Chondrocyte (in vitro differentiated cells): ENCODE measurements around the gene PPFIBP1. TPM values are rescaled to one million over a fixed set of nuclear protein-coding genes. Genes with fewer than 3 reads are reported as not detected.
A peak's percentile ranks its signal among the peaks of the same experiment; 100 is the strongest.

Source experiments
- DNase-seq: peaks from one replicate; pipeline ENCODE4 v3.0.0; 2021; ENCODE audit warnings: mixed read lengths, low spot score
- H3K27ac Mint-ChIP-seq: one replicate; pipeline ENCODE4 v1.8.0; 2021; ENCODE audit warnings: mild to moderate bottlenecking, moderate library complexity, mixed read lengths; ENCODE audit not compliant: unreplicated experiment
- H3K27me3 Mint-ChIP-seq: 2 replicates; pipeline ENCODE4 v1.8.0; 2021; ENCODE audit warnings: low read depth, mixed read lengths
- H3K36me3 Mint-ChIP-seq: 2 replicates; pipeline ENCODE4 v1.8.0; 2021; ENCODE audit warnings: low read depth, mixed read lengths
- H3K4me1 Mint-ChIP-seq: 2 replicates; pipeline ENCODE4 v1.8.0; 2021; ENCODE audit warnings: low read depth, mild to moderate bottlenecking, mixed read lengths
- H3K4me3 Mint-ChIP-seq: one replicate; pipeline ENCODE4 v1.8.0; 2021; ENCODE audit warnings: mild to moderate bottlenecking, moderate library complexity, mixed read lengths; ENCODE audit not compliant: unreplicated experiment
- H3K9me3 Mint-ChIP-seq: 2 replicates; pipeline ENCODE4 v1.8.0; 2021; ENCODE audit warnings: low read depth, mixed read lengths
- CTCF ChIP-seq: fragments of 200-600 bp; sonication (generic); IDR thresholded peaks from 2 replicates; pipeline ENCODE4 v1.5.0; 2021; ENCODE audit warnings: antibody characterized with exemption, mild to moderate bottlenecking, moderate library complexity
- total RNA-seq: library from RNA; stranded (reverse); gene quantifications from 3 replicates; pipeline ENCODE4 v1.2.1, GENCODE V29; 2021

Gene PPFIBP1
- total RNA-seq, 1 donor from 2014 or later: 85.0 TPM

GRCh38 chr12:27618836-27619235 is 94.8 kb downstream of the PPFIBP1 start:
- DNase-seq: no peak
- no peak overlapping the region for H3K4me3 Mint-ChIP-seq
- peak overlapping the region; percentile 87 for H3K27ac Mint-ChIP-seq
- H3K4me1 Mint-ChIP-seq: peaks cover 85% of the 10 kb centered on the region
- H3K27me3 Mint-ChIP-seq: no peaks in the 10 kb centered on the region
- peaks cover 2% of the 10 kb centered on the region for H3K36me3 Mint-ChIP-seq
- TF ChIP-seq CTCF: no peak
- no peaks in the 10 kb centered on the region for H3K9me3 Mint-ChIP-seq

- H3K27me3 Mint-ChIP-seq: no peaks in the 10 kb centered on the region
- H3K9me3 Mint-ChIP-seq: no peaks in the 10 kb centered on the region
- peaks cover 2% of the 10 kb centered on the region for H3K36me3 Mint-ChIP-seq
- TF ChIP-seq CTCF: no peak
- H3K27ac Mint-ChIP-seq: peak overlapping the region; percentile 87
- H3K4me3 Mint-ChIP-seq: no peak overlapping the region
- DNase-seq: no peak
- H3K4me1 Mint-ChIP-seq: peaks cover 90% of the 10 kb centered on the region
Measured at GRCh38 chr12:27619308-27619707, 95.3 kb downstream of the PPFIBP1 start.

- Mint-ChIP-seq H3K27ac (peak overlapping the region; percentile 69), H3K36me3 (peaks cover 2% of the 10 kb centered on the region), H3K4me3 (no peak overlapping the region), H3K4me1 (peaks cover 93% of the 10 kb centered on the region), H3K27me3 (no peaks in the 10 kb centered on the region), H3K9me3 (no peaks in the 10 kb centered on the region)
- no peak for TF ChIP-seq CTCF
- no peak for DNase-seq
Measured at GRCh38 chr12:27620121-27620520, 96.1 kb downstream of the PPFIBP1 start.

GRCh38 chr12:27622436-27623195 is 98.6 kb downstream of the PPFIBP1 start:
- H3K4me1 Mint-ChIP-seq: peaks cover 92% of the 10 kb centered on the region
- H3K9me3 Mint-ChIP-seq: no peaks in the 10 kb centered on the region
- peak overlapping the region; percentile 75 for H3K27ac Mint-ChIP-seq
- H3K4me3 Mint-ChIP-seq: no peak overlapping the region
- no peak for TF ChIP-seq CTCF
- no peaks in the 10 kb centered on the region for H3K27me3 Mint-ChIP-seq
- H3K36me3 Mint-ChIP-seq: peaks cover 2% of the 10 kb centered on the region
- no peak for DNase-seq

GRCh38 chr12:27623645-27624044 is 99.6 kb downstream of the PPFIBP1 start:
- DNase-seq: no peak
- H3K27ac Mint-ChIP-seq: peak overlapping the region; percentile 58
- TF ChIP-seq CTCF: no peak
- H3K4me1 Mint-ChIP-seq: peaks cover 93% of the 10 kb centered on the region
- H3K27me3 Mint-ChIP-seq: no peaks in the 10 kb centered on the region
- no peaks in the 10 kb centered on the region for H3K36me3 Mint-ChIP-seq
- no peaks in the 10 kb centered on the region for H3K9me3 Mint-ChIP-seq
- H3K4me3 Mint-ChIP-seq: no peak overlapping the region
